ENCODE measurements around the gene UBE2G2. TPM values are rescaled to one million over a fixed set of nuclear protein-coding genes. Genes with fewer than 3 reads are reported as not detected.

UBE2G2 gene
- total RNA-seq, 1 experiment from 2014 or later: 121 TPM

GRCh38 chr21:44763050-44763378 lies 38.6 kb downstream of the UBE2G2 start:
- no peak overlapping the region for H3T11ph ChIP-seq (ENCODE audit: low read length)
- Mint-ChIP-seq H3K4me3 (no peak overlapping the region), H3K27me3 (ENCODE audit: low read depth) (peaks cover 1% of the 10 kb centered on the region; the same call in 1 of the 2 replicates), H3K9me3 (no peaks in the 10 kb centered on the region), H3K27ac (no peak overlapping the region), H3K4me1 (peaks cover 43 to 54% of the 10 kb centered on the region in 2 experiments), H3K36me3 (ENCODE audit: insufficient read depth in 1 of 3, low read depth in 3 of 3) (peaks cover 0 to 4% (median 0%) of the 10 kb centered on the region in 3 experiments; a peak in 2 of 7 replicates)
- H3K27ac ChIP-seq (ENCODE audit: insufficient read length, low read depth, low read length): no peak overlapping the region
- H3K79me1 ChIP-seq (ENCODE audit: insufficient read depth, low read depth, low read length, poor library complexity, severe bottlenecking): no peaks in the 10 kb centered on the region
- no peak overlapping the region for H2BK5ac ChIP-seq (ENCODE audit: insufficient read length, low read length)
- H4K91ac ChIP-seq (ENCODE audit: insufficient read length, low read depth, low read length): no peak overlapping the region
- no peak overlapping the region for H2BK120ac ChIP-seq (ENCODE audit: low read depth, low read length, poor library complexity, severe bottlenecking)
- H3K56ac ChIP-seq (ENCODE audit: insufficient read length, low read depth, low read length): no peak overlapping the region
- DNase-seq: no peak
- no CpG with 5 or more reads among the region's 8 CpGs for WGBS (ENCODE audit: extremely low coverage, insufficient read length, low lambda C conversion rate)
- no peak overlapping the region for H4K8ac ChIP-seq (replicated peaks; ENCODE audit: insufficient read length, low read depth, low read length)
- H2AK5ac ChIP-seq (ENCODE audit: insufficient read length, low read length): no peak overlapping the region
- H2BK12ac ChIP-seq (ENCODE audit: insufficient read length, low read depth, low read length): no peak overlapping the region
- H3K9ac ChIP-seq (ENCODE audit: extremely low read depth, insufficient read length, low read length): no peak overlapping the region
- no peaks in the 10 kb centered on the region for H3K79me2 ChIP-seq (ENCODE audit: insufficient read depth, low read length)
- no peak overlapping the region for H3K14ac ChIP-seq (ENCODE audit: insufficient read depth, low read length)
- H3K27me3 ChIP-seq (ENCODE audit: insufficient read depth, low read length): no peaks in the 10 kb centered on the region
- H3K18ac ChIP-seq (ENCODE audit: insufficient read length, low read depth, low read length): no peak overlapping the region
- no peak overlapping the region for H2BK20ac ChIP-seq (ENCODE audit: low read depth, low read length, poor library complexity, severe bottlenecking)
- TF ChIP-seq CTCF (conservative IDR thresholded peaks at IDR 0.05): no peak
- no peaks in the 10 kb centered on the region for H4K20me1 ChIP-seq (ENCODE audit: control insufficient read depth, insufficient read depth, insufficient read length)
- H3K4me2 ChIP-seq (ENCODE audit: insufficient read depth, insufficient read length, low read length): no peak overlapping the region
- H3K23me2 ChIP-seq (ENCODE audit: insufficient read length, low read depth, low read length, poor library complexity, severe bottlenecking): no peaks in the 10 kb centered on the region
- no peaks in the 10 kb centered on the region; the same call in 1 of the 2 replicates for H3K4me1 ChIP-seq (ENCODE audit: insufficient read depth, low read length)
- no peak overlapping the region for H2BK15ac ChIP-seq (ENCODE audit: low read depth, low read length)
- no peak overlapping the region for H4K5ac ChIP-seq (ENCODE audit: insufficient read length, low read depth, low read length)
- no peak overlapping the region for H2AFZ ChIP-seq (ENCODE audit: low read length)
- no peaks in the 10 kb centered on the region for H3K9me3 ChIP-seq (ENCODE audit: control insufficient read depth, low read depth, low read length)
- H3K4ac ChIP-seq (ENCODE audit: low read depth, low read length): no peak overlapping the region
- no peak overlapping the region for H3K23ac ChIP-seq (ENCODE audit: insufficient read length, low read depth, low read length)

All from H9 (cell line).